Brain microvascular endothelial cell (primary cell): Measurements from ENCODE around the gene LRRC27.
A peak's percentile ranks its signal among the peaks of the same experiment; 100 is the strongest.

Source experiments
- DNase-seq: peaks from one replicate; pipeline ENCODE4 v3.0.0-alpha.2; 2020
- H3K27ac ChIP-seq: fragments of 250-450 bp; sonication (Bioruptor Pico); 2 replicates; pipeline ENCODE4 v1.5.1; 2020; ENCODE audit warnings: mild to moderate bottlenecking, moderate library complexity
- H3K27me3 ChIP-seq: fragments of 250-450 bp; sonication (Bioruptor Pico); replicated peaks from 2 replicates; pipeline ENCODE4 v1.5.1; 2020; ENCODE audit warnings: mild to moderate bottlenecking
- H3K36me3 ChIP-seq: fragments of 250-450 bp; sonication (Bioruptor Pico); replicated peaks from 2 replicates; pipeline ENCODE4 v1.5.1; 2020; ENCODE audit warnings: mild to moderate bottlenecking
- H3K4me3 ChIP-seq: 2 replicates; pipeline ENCODE4 v1.5.1; 2011; ENCODE audit warnings: low read depth, mild to moderate bottlenecking, control low read depth, low read length, moderate library complexity
- in situ Hi-C: cut with HindIII; loops from 2 replicates; pipeline ENCODE4 v1.10.0; 2017; ENCODE audit warnings: low sequenced_read_pairs, low pct_ligation_motif_present
- TF ChIP-seq, protein P1 (sequence below): IDR thresholded peaks from 2 replicates; pipeline ENCODE4 v1.5.1; 2011; ENCODE audit warnings: low read depth, mild to moderate bottlenecking, moderate library complexity, low read length, control low read depth, inconsistent platforms; ENCODE audit errors: missing control alignments

Gene LRRC27

DNA sequence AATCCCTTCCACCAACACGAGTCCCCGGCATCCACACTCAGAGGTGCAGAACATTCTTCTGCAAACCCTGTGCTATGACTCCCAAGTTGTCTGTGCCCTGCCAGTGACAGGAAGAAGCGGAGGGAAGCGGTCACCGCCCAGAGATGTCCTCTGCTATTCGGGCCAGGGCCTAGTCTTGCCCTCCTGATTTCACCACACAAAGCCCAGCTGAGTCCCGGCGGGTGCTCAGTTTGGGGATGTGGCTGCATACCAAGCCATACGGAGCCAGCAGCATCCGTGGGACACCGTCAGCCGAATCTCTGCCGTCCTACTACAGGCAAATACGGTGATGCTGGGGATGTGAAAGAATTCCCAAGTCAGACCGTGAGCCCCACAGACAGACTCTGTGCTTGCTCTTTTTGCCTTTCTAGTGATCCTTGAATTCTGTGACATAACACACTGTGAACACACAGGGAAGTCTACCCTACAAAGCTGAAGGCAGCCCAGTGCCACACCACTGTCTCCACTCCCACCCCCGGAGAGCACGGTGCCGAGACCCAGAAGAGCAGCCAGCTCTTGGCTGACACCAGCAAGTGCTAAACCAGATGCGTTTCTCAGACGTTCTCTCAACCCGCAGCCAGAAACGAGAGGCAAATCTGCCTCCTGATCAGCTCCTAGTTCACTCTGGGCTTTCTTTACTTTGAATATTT, 26.2 kb upstream of the LRRC27 start:
- Histone ChIP-seq H3K27me3 (no peaks in the 10 kb centered on the region), H3K36me3 (no peaks in the 10 kb centered on the region), H3K27ac (no peak overlapping the region), H3K4me3 (no peak overlapping the region)
- in situ Hi-C loops, result no loop called here
- no peak for DNase-seq
- TF ChIP-seq, protein P1, sequence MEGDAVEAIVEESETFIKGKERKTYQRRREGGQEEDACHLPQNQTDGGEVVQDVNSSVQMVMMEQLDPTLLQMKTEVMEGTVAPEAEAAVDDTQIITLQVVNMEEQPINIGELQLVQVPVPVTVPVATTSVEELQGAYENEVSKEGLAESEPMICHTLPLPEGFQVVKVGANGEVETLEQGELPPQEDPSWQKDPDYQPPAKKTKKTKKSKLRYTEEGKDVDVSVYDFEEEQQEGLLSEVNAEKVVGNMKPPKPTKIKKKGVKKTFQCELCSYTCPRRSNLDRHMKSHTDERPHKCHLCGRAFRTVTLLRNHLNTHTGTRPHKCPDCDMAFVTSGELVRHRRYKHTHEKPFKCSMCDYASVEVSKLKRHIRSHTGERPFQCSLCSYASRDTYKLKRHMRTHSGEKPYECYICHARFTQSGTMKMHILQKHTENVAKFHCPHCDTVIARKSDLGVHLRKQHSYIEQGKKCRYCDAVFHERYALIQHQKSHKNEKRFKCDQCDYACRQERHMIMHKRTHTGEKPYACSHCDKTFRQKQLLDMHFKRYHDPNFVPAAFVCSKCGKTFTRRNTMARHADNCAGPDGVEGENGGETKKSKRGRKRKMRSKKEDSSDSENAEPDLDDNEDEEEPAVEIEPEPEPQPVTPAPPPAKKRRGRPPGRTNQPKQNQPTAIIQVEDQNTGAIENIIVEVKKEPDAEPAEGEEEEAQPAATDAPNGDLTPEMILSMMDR, result no peak

DNA sequence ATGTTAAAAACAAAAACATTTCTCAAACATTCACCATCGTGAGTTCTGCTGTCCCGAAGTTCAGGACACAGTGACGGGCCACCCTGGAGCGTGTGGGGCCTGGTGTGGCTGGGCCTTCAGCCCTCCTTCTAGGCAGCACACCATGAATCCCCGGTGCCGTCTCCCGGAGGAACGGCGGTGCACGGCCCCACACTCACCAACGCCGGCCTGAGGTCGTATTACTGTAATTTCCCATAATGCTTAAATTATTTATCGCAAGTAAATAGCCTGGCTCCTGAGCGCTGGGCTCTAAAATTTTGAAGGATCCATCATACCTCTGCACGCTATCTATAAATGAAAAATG, 25.7 kb upstream of the LRRC27 start:
- Histone ChIP-seq H3K27ac (no peak overlapping the region), H3K27me3 (no peaks in the 10 kb centered on the region), H3K4me3 (no peak overlapping the region), H3K36me3 (no peaks in the 10 kb centered on the region)
- DNase-seq, result no peak
- TF ChIP-seq, protein P1, result no peak
- in situ Hi-C loops, result no loop called here

DNA sequence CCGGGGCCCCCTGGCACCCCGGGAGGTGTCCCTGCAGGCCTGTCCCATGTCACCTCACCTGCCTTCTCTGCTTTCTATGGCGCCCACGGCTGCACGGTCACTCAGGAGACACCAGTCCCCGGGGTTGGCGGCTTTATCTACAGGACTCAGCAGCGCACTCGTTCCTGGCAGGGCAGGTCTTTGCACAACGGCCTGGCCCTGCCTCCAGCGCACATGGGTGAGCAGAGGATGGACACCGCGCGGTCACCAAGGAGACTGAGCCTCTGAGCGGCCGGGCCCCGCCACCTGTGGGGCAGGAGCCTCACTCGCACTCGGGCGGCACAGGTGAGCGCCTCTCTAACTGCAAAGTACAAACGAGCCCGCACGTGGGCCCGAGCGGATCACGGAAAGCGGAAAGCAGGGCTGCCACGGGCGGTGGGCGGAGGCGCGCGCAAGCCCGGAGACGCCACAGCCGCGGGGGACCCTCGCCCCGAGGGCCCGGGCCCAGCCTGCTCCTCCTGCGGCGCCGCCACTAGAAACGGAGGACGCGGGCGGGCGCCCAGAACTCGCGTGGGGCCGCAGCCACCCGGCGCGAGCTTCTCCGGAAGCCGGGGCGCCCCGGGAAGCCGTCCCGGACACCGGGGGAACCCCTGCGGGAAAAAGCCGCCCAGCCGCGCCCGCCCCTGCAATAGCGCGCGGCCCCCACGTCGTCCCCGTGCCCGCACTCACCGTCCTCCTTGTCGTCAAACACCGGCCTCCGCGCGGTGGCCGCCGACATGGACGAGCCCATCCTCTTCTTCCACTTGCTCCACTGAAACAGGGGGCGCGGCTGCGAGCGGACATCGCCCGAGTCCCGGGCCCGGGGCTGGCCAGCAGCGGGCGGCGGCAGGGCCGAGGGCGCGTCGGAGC, 24.9 kb upstream of the LRRC27 start:
- in situ Hi-C loops, result no loop called here
- H3K4me3 ChIP-seq, result peak overlapping the region; percentile 51
- H3K36me3 ChIP-seq, result no peaks in the 10 kb centered on the region
- no peak overlapping the region for H3K27ac ChIP-seq
- H3K27me3 ChIP-seq, result no peaks in the 10 kb centered on the region
- no peak for DNase-seq
- TF ChIP-seq, protein P1, result no peak

DNA sequence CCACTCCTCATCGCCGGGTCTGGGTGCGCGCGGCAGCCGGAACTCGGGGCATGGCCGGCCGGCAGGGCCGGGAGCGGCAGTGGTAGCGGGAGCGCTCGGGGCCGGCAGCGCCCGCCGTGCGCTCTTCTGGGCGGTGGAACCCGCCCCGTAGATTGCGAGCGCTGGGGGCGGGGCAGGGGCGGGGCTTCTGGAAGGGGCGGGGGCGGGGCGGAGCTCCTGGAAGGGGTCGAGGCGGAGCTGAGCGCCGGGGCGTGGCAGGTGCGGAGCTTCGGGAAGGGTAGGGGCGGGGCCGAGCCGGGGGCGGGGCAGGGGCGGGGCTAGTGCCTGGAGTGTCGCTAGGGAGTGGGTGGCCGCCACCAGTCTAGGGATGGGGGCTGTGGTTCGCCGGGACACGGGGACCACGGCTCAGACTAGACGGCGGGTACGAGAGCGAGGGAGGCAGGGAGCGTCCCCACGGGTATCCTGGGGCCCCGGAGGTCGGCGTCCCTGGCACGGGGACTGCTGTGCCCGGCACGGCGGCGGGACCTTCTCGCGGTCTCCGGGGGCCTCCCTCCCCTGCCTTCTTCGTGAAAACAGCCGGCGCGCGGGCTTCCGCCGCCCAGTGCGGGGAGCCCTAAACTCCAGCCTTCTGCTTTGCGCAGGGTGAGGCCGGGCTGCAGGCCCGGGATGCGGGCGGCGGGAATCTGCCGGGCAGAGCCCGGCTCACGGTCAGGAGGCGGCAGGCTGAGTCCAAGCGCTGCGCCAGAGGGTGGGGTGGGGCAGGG, 24.0 kb upstream of the LRRC27 start, which contains the start of gene STK32C:
TSS of gene STK32C (minus strand) at position 128 of the 764 bp plus-strand sequence. CDS start at position 11, 117 bp downstream.
- in situ Hi-C loops, result no loop called here
- peak within 1 kb of the TSS; percentile 72 for H3K4me3 ChIP-seq
- TF ChIP-seq, protein P1, result no peak
- H3K27me3 ChIP-seq, result no peaks in the 10 kb centered on the region
- H3K36me3 ChIP-seq, result no peaks in the 10 kb centered on the region
- DNase-seq, result peak; percentile 77
- no peak within 1 kb of the TSS for H3K27ac ChIP-seq

DNA sequence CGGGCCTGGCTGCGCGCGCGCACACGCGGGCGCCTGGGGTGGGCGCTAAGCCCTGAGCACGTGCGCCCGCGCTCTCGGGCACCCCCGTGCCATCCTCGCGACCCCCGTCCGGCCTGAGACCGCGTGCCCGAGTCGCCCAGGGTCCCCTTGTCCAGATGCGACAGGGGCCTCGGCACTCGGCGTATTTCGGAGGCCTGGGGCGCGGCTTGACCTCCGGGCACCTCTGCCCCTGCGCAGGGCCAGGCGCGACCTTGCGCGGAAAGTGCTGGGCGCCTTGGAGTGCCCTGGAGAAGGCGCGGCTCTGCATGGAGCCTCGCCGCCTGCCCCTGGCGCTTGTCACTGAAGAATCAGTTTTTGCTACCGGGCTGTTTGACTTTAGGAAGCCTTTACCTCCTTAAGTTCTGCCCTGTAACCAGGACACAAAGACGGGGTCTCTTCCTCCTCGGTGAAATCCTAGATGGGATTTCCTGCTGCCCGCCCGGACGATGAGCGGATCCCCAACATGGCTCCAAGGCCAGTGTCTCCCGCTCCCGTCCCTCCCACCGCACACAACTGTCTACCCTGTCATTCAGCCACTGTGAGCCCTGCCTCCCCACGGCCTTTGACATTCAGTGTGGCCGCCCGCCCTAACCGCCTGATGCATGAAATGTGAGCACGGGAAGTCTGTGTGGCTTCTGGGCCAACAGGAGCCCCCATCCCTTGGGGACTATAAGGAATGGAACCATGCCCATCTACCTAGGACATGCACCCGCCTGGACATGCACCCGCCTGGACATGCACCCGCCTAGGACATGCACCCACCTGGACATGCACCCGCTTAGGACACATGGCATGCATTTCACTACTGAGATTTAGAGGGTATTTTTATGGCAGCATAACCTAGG, 23.2 kb upstream of the LRRC27 start:
- no peak for DNase-seq
- Histone ChIP-seq H3K36me3 (no peaks in the 10 kb centered on the region), H3K27ac (no peak overlapping the region), H3K27me3 (no peaks in the 10 kb centered on the region), H3K4me3 (peak overlapping the region; percentile 72)
- TF ChIP-seq, protein P1, result no peak
- in situ Hi-C loops, result no loop called here
